IPS-20b (cell line): ENCODE results near the gene OR52A1.
"Not testable (repeated sequence)": the region's sequence is repeated elsewhere in the genome, so short reads cannot be mapped to it uniquely, and the experiment has no call there.

Source experiments
- H3K27ac ChIP-seq: one replicate; pipeline ENCODE4 v1.5.1; 2013; ENCODE audit warnings: low read length
- H3K27me3 ChIP-seq: 2 replicates; pipeline ENCODE4 v1.6.1; 2013; ENCODE audit warnings: mild to moderate bottlenecking, low read length, inconsistent platforms; ENCODE audit not compliant: insufficient read depth
- H3K36me3 ChIP-seq: 2 replicates; pipeline ENCODE4 v1.6.1; 2013; ENCODE audit warnings: low read depth, mild to moderate bottlenecking, inconsistent platforms, low read length, moderate library complexity; ENCODE audit not compliant: insufficient read depth
- H3K4me1 ChIP-seq: 2 replicates; pipeline ENCODE4 v1.6.1; 2013; ENCODE audit warnings: mild to moderate bottlenecking, control low read depth, inconsistent platforms, low read length, moderate library complexity; ENCODE audit not compliant: insufficient read depth
- H3K4me3 ChIP-seq: 2 replicates; pipeline ENCODE4 v1.5.1; 2013; ENCODE audit warnings: mild to moderate bottlenecking, low read length, inconsistent platforms
- H3K9ac ChIP-seq: 2 replicates; pipeline ENCODE4 v1.6.1; 2013; ENCODE audit warnings: low read depth, mild to moderate bottlenecking, inconsistent platforms, low read length, moderate library complexity
- H3K9me3 ChIP-seq: 2 replicates; pipeline ENCODE4 v1.6.1; 2013; ENCODE audit warnings: mild to moderate bottlenecking, low read depth, low read length, inconsistent platforms; ENCODE audit not compliant: insufficient read depth

The OR52A1 gene

GRCh38 chr11:5165898-5166297 is 11.3 kb upstream of the OR52A1 start:
- H3K9ac ChIP-seq, H3K9me3 ChIP-seq, H3K27me3 ChIP-seq, H3K4me3 ChIP-seq, H3K36me3 ChIP-seq, H3K4me1 ChIP-seq, H3K27ac ChIP-seq: not testable (repeated sequence)

GRCh38 chr11:5164807-5165206 is 10.2 kb upstream of the OR52A1 start:
- not testable (repeated sequence) for H3K27ac ChIP-seq, H3K4me3 ChIP-seq, H3K9me3 ChIP-seq, H3K9ac ChIP-seq, H3K27me3 ChIP-seq, H3K36me3 ChIP-seq, H3K4me1 ChIP-seq

- H3K36me3 ChIP-seq, H3K27me3 ChIP-seq, H3K27ac ChIP-seq, H3K4me1 ChIP-seq, H3K4me3 ChIP-seq, H3K9ac ChIP-seq, H3K9me3 ChIP-seq: not testable (repeated sequence)
These were observed 6.5 kb upstream of the OR52A1 start for GRCh38 chr11:5161045-5161444.

DNA sequence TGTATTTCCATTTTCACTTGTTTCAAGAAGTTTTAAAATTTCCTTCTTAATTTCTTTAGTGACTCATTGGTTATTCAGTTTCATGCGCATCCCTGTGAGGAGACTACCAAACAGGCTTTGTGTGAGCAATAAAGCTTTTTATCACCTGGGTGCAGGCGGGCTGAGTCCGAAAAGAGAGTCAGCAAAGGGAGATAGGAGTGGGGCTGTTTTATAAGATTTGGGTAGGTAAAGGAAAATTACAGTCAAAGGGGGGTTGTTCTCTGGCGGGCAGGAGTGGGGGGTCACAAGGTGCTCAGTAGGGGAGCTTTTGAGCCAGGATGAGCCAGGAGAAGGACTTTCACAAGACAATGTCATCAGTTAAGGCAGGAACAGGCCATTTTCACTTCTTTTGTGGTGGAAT is 5.7 kb upstream of the OR52A1 start:
- not testable (repeated sequence) for H3K27ac ChIP-seq, H3K36me3 ChIP-seq

GRCh38 chr11:5159806-5160205 is 5.2 kb upstream of the OR52A1 start:
- no peak overlapping the region for H3K9ac ChIP-seq
- H3K27ac ChIP-seq, result no peak overlapping the region
- no peaks in the 10 kb centered on the region for H3K27me3 ChIP-seq
- H3K9me3 ChIP-seq, result no peaks in the 10 kb centered on the region
- H3K4me1 ChIP-seq, result no peaks in the 10 kb centered on the region
- H3K4me3 ChIP-seq, result no peak overlapping the region
- no peaks in the 10 kb centered on the region for H3K36me3 ChIP-seq

More for the DNA sequence above, 5.7 kb upstream of the OR52A1 start:
- H3K9me3 ChIP-seq, H3K27me3 ChIP-seq, H3K9ac ChIP-seq, H3K4me1 ChIP-seq, H3K4me3 ChIP-seq: not testable (repeated sequence)

- Histone ChIP-seq H3K27ac (no peak overlapping the region), H3K27me3 (no peaks in the 10 kb centered on the region), H3K4me1 (no peaks in the 10 kb centered on the region)
These were observed 754 bp downstream of the OR52A1 start for GRCh38 chr11:5153574-5154431.

DNA sequence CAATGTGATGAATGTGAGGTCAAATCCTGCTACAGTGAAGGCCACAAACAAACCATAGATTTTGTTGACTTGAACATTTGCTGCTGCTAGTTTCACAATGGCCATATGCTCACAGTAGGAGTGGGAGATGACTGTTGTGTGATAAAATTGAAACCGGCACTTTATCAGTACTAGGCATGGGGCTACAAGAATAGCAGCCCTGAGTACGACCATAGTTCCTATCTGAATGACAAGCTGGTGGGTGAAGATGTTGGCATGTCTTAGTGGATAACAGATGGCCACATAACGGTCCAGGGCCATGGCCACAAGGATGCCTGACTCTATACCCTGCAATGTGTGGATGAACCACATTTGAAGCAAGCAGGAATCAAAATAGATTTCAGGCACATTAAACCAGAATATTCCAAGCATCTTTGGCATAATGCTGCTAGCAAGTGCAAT is 2.8 kb downstream of the OR52A1 start:
- no peaks in the 10 kb centered on the region for H3K4me1 ChIP-seq
- no peak overlapping the region for H3K27ac ChIP-seq
- H3K27me3 ChIP-seq, result no peaks in the 10 kb centered on the region
- H3K4me3 ChIP-seq, result no peak overlapping the region
- no peaks in the 10 kb centered on the region for H3K9me3 ChIP-seq
- H3K9ac ChIP-seq, result no peak overlapping the region
- no peaks in the 10 kb centered on the region for H3K36me3 ChIP-seq

More at GRCh38 chr11:5153574-5154431, 754 bp downstream of the OR52A1 start:
- H3K9me3 ChIP-seq, result no peaks in the 10 kb centered on the region
- no peak overlapping the region for H3K4me3 ChIP-seq
- H3K36me3 ChIP-seq, result no peaks in the 10 kb centered on the region
- no peak overlapping the region for H3K9ac ChIP-seq

GRCh38 chr11:5144206-5144605 is 10.4 kb downstream of the OR52A1 start:
- H3K4me3 ChIP-seq, H3K27ac ChIP-seq, H3K9ac ChIP-seq, H3K4me1 ChIP-seq, H3K9me3 ChIP-seq, H3K36me3 ChIP-seq, H3K27me3 ChIP-seq: not testable (repeated sequence)

DNA sequence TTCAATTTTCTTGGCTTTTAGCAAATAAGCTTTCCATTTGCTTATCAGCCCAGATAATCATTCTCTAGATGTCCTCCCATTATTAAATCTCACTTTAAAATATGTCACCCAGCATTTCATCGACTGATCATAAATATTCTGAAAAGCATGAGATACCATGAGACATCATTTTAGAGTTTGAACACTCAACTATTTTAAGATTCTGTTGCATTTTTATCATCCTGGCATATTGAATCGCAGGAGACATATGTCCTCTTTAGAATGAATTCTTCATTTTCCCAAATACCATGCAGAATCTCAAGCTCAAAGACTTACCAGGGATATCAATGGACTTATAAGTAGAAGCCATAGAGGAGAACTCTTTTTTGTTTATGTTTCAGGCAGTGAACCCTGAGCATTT is 16.6 kb downstream of the OR52A1 start, which contains the start of gene OR52A5:
Gene OR52A5 (minus strand): TSS at position 361 of the 400 bp plus-strand sequence. CDS start 5,714 bp downstream, outside the sequence.
- Histone ChIP-seq H3K27me3 (no peaks in the 10 kb centered on the region), H3K4me1 (peaks cover 6% of the 10 kb centered on the region; the same call in 1 of the 2 replicates), H3K9ac (no peak within 1 kb of the TSS), H3K27ac (no peak within 1 kb of the TSS), H3K9me3 (no peaks in the 10 kb centered on the region), H3K4me3 (no peak within 1 kb of the TSS), H3K36me3 (no peaks in the 10 kb centered on the region)

DNA sequence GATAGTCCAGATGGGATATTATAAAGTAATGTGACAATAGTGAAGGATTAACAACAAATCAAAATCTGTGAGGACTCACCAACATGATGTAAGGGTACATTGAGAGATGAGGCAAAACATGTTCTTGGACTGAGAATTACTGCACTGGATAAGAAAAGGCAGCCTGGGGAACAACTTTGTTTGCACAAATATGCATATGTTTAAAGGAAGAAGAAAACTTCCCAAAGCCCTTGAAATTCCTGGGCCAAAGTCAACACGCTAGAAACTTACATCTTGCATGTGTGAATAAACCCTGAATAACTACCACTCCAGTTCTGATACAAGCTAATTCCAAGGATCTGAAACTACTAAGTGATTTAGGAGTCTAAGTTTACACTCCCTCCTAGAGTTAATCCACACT is 17.5 kb downstream of the OR52A1 start:
- Histone ChIP-seq H3K4me3 (no peak overlapping the region), H3K27ac (no peak overlapping the region), H3K36me3 (no peaks in the 10 kb centered on the region), H3K9ac (no peak overlapping the region), H3K4me1 (peaks cover 6% of the 10 kb centered on the region; the same call in 1 of the 2 replicates), H3K9me3 (no peaks in the 10 kb centered on the region), H3K27me3 (no peaks in the 10 kb centered on the region)

DNA sequence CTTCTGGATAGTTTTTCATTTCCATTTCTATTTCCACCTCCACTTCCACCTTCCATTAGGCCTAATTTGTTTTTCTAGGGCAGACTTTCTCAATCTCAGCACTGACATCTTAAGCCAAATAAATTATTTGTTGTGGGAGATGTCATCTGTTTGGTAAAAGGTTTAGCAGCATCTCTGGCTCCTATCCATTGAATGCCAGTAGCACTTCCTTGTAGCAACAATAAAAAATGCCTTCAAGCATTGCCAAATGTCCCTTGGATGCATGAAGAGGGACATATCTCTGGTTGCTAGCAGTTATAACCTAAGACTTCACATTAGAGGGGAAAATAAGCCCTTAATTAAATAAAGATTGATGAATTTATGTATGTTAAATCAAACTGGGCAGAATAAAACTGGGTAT is 18.3 kb downstream of the OR52A1 start:
- Histone ChIP-seq H3K9me3 (no peaks in the 10 kb centered on the region), H3K27ac (no peak overlapping the region), H3K4me3 (no peak overlapping the region), H3K27me3 (no peaks in the 10 kb centered on the region), H3K9ac (no peak overlapping the region), H3K36me3 (no peaks in the 10 kb centered on the region), H3K4me1 (peaks cover 6% of the 10 kb centered on the region; the same call in 1 of the 2 replicates)

DNA sequence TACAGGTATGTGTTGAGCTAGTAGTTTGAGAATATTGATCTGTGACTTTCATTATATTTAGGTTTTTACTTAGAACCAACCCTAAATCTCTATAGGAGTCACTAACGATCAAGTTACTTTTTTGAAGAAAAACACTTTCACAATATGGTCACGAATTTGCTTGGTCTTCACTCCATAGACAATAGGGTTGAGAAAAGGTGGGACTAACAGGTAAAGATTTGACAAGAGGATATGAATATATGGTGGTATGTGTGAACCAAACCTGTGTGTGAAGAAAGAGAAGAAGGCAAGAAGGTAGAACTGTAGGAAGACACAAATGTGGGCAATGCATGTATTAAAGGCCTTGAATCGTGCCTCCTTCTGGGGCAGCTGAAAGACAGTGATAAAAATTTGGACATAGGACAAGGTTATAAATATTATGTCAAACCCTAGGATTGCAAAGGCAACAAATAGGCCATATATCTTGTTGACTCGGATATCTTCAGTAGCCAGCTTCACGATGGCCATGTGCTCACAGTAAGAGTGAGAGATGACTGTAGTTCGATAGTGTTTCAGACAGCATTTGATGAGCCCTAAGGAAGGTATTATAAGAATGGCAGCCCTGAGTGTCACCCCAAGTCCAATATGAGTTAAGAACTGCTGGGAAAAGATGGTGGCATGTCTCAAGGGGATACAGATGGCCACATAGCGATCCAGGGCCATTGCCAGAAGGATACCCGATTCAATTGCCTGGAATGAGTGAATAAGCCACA is 22.8 kb downstream of the OR52A1 start:
- no peaks in the 10 kb centered on the region for H3K36me3 ChIP-seq
- H3K4me3 ChIP-seq, result no peak overlapping the region
- H3K27me3 ChIP-seq, result no peaks in the 10 kb centered on the region
- H3K27ac ChIP-seq, result no peak overlapping the region
- H3K4me1 ChIP-seq, result peaks cover 6% of the 10 kb centered on the region; the same call in 1 of the 2 replicates
- no peaks in the 10 kb centered on the region for H3K9me3 ChIP-seq
- H3K9ac ChIP-seq, result no peak overlapping the region
